ENCODE results near the gene ATP6V1G1.
A peak's percentile ranks its signal among the peaks of the same experiment; 100 is the strongest.

Gene ATP6V1G1

DNA sequence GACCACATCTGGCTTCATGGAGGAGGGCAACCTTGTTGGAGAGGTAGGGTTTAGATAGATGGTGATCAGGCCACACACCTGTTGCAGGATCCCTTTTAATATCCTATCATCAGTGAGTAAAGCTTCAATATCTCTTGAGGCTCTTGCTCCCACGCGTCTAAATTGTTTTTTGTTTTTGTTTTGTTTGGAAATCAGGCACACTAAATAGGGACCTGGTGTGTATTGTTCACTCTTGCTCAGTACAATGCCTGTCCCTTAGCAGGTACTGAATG is 20.9 kb downstream of the ATP6V1G1 start:
- DNase-seq, result no peak
- H3K36me3 ChIP-seq (ENCODE audit: control insufficient read depth, insufficient read depth, low read length), result no peaks in the 10 kb centered on the region
- no peak overlapping the region for H3K4me3 ChIP-seq (ENCODE audit: insufficient read depth, low read depth, low read length, poor library complexity, severe bottlenecking)
- H3K27ac ChIP-seq (ENCODE audit: insufficient read depth, low read length, poor library complexity, severe bottlenecking), result no peak overlapping the region
- H3K27me3 ChIP-seq (replicated peaks; ENCODE audit: control insufficient read depth, insufficient read depth, low read length, poor library complexity, severe bottlenecking), result no peaks in the 10 kb centered on the region
- peaks cover 14% of the 10 kb centered on the region for H3K4me1 ChIP-seq (ENCODE audit: control insufficient read depth, insufficient read depth, low read length, poor library complexity, severe bottlenecking)
- H3K9me3 ChIP-seq (ENCODE audit: control insufficient read depth, low read length), result no peaks in the 10 kb centered on the region

DNA sequence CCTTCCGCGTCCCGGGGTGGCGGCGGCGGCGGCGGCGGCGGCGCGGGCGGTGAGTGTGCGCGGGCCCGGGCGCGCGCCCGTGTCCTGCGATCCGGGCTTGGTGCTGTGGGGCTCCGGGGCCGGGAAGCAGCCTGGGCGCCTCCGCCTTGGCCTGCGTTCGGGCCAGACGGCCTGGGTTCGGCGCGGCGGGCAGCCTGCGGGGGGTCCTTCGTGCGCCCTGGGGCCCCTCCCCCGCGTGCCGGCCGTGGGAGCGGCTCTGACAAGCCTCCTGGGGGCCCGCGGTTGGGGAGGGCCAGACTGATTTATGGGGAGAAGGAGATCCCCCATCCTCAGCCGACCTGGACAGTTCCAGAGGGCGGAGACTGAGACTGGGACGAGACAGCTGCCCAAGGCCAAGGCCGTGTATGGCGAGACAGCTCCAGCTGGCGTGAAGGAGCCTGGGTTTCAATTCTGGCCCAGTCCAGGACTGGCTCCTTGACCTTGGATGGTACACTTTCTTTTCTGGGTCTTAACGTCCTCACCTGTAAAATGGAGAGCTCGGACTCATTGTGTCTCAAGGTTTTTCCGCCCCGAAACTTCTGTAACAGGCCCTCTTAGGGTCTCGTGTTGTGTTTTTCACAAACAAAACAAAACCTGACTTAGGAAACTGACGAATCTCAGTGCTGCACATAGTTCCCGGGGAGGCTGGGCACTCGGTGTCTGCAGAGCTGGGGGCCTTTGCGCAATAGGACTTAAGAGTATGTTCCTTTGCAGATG is 24.1 kb downstream of the ATP6V1G1 start:
- peaks cover 14% of the 10 kb centered on the region for H3K4me1 ChIP-seq (ENCODE audit: control insufficient read depth, insufficient read depth, low read length, poor library complexity, severe bottlenecking)
- H3K36me3 ChIP-seq (ENCODE audit: control insufficient read depth, insufficient read depth, low read length), result no peaks in the 10 kb centered on the region
- H3K27me3 ChIP-seq (replicated peaks; ENCODE audit: control insufficient read depth, insufficient read depth, low read length, poor library complexity, severe bottlenecking), result no peaks in the 10 kb centered on the region
- DNase-seq, result no peak
- H3K9me3 ChIP-seq (ENCODE audit: control insufficient read depth, low read length), result no peaks in the 10 kb centered on the region
- H3K27ac ChIP-seq (ENCODE audit: insufficient read depth, low read length, poor library complexity, severe bottlenecking), result peak overlapping the region; percentile 72
- H3K4me3 ChIP-seq (ENCODE audit: insufficient read depth, low read depth, low read length, poor library complexity, severe bottlenecking), result peak overlapping the region; percentile 73

DNA sequence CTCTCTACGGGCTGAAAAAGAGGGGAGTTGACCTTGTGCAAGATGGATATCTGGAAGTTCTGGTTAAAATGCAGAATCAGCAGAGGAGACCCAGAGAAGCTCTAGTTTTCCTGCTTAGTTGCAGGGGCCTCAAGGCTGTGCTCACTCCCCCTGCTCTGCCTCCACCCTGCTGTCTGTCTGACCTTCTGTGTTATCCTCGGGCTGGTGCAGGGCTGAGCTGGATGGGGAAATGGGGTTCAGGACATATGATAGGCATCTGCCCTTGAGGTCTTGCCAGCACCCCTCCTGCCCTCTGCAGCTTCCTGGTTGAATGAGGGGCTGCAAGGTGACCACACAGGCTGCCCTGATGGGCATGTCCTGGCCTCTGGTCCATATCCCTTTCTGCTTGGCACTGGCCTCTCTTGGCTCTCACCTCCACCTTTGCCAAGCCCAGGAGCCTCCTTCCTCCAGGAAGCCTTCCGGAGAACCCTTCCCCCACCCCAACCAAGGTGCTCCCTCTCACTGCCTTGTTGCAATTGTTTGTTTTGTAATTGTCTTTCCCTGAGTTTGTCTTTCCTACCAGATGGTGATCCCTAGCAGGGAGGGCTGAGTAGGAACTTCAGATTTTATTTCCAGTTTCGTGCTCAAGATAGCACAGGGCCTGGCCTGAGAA is 24.8 kb downstream of the ATP6V1G1 start:
- H3K27ac ChIP-seq (ENCODE audit: insufficient read depth, low read length, poor library complexity, severe bottlenecking), result peak overlapping the region; percentile 72
- peak overlapping the region; percentile 73 for H3K4me3 ChIP-seq (ENCODE audit: insufficient read depth, low read depth, low read length, poor library complexity, severe bottlenecking)
- DNase-seq, result no peak
- H3K9me3 ChIP-seq (ENCODE audit: control insufficient read depth, low read length), result no peaks in the 10 kb centered on the region
- H3K36me3 ChIP-seq (ENCODE audit: control insufficient read depth, insufficient read depth, low read length), result no peaks in the 10 kb centered on the region
- H3K27me3 ChIP-seq (replicated peaks; ENCODE audit: control insufficient read depth, insufficient read depth, low read length, poor library complexity, severe bottlenecking), result no peaks in the 10 kb centered on the region
- peaks cover 14% of the 10 kb centered on the region for H3K4me1 ChIP-seq (ENCODE audit: control insufficient read depth, insufficient read depth, low read length, poor library complexity, severe bottlenecking)

DNA sequence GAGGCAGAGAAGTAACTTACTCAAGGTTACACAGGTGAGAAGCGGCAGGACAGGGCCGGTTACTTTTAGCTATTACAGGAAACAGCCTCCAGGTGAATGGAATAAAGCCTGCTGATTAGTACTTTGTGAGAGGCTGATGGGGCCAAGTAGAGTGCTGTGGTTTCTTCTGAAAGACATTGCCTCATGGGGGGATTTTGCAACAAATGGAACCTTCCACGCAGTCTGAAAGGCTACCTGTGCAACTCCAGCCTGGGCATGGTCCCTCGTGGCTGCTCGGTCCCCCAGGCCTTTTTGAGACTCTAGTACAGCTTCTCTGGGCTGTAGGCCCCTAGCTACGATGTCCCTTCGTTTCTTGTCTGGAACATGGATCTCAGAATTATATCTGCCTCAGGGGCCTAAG is 25.5 kb downstream of the ATP6V1G1 start:
- Histone ChIP-seq H3K9me3 (ENCODE audit: control insufficient read depth, low read length) (no peaks in the 10 kb centered on the region), H3K27me3 (replicated peaks; ENCODE audit: control insufficient read depth, insufficient read depth, low read length, poor library complexity, severe bottlenecking) (no peaks in the 10 kb centered on the region), H3K4me3 (ENCODE audit: insufficient read depth, low read depth, low read length, poor library complexity, severe bottlenecking) (no peak overlapping the region), H3K27ac (ENCODE audit: insufficient read depth, low read length, poor library complexity, severe bottlenecking) (no peak overlapping the region), H3K36me3 (ENCODE audit: control insufficient read depth, insufficient read depth, low read length) (no peaks in the 10 kb centered on the region), H3K4me1 (ENCODE audit: control insufficient read depth, insufficient read depth, low read length, poor library complexity, severe bottlenecking) (peaks cover 14% of the 10 kb centered on the region)
- DNase-seq, result no peak

DNA sequence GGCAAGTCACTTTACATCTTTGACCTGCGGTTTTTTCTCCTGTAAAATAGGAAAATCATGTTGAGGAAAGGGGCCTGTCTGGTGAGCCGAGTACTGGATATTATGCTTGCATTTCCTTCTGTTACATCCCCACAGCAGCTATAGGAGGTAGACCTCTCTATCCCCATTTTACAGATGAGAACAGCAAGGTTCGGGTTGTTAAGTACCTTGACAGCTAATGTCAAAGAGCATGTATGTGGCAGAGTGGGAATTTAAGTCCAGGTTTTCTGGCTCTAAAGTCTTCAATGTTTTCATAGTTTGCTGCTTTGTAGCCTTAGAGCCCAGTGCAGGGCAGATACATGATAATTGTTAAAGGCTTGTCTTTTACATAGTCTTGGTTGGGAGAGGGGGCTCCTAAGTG is 26.4 kb downstream of the ATP6V1G1 start:
- no peak for DNase-seq
- no peak overlapping the region for H3K4me3 ChIP-seq (ENCODE audit: insufficient read depth, low read depth, low read length, poor library complexity, severe bottlenecking)
- no peak overlapping the region for H3K27ac ChIP-seq (ENCODE audit: insufficient read depth, low read length, poor library complexity, severe bottlenecking)
- no peaks in the 10 kb centered on the region for H3K27me3 ChIP-seq (replicated peaks; ENCODE audit: control insufficient read depth, insufficient read depth, low read length, poor library complexity, severe bottlenecking)
- no peaks in the 10 kb centered on the region for H3K9me3 ChIP-seq (ENCODE audit: control insufficient read depth, low read length)
- peaks cover 14% of the 10 kb centered on the region for H3K4me1 ChIP-seq (ENCODE audit: control insufficient read depth, insufficient read depth, low read length, poor library complexity, severe bottlenecking)
- H3K36me3 ChIP-seq (ENCODE audit: control insufficient read depth, insufficient read depth, low read length), result no peaks in the 10 kb centered on the region

DNA sequence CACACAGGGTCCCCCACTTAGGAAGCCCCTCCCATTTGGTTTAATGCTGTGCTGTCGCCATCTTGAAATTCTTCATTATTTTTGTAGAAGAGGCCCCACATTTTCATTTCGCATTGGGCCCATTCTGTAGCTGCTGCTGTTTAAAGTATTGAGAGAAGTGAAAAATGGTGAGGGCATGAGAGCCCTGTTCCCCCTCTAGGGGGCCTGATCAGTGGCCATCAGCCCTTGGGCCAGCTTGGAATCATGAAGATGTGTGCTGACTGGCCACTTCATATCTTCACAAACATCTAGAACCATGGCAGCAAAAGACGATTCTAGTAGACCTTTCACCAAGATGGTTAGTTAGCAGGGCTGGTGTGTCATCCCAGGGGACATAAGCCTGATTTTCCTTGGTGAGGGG is 26.8 kb downstream of the ATP6V1G1 start:
- Histone ChIP-seq H3K4me3 (ENCODE audit: insufficient read depth, low read depth, low read length, poor library complexity, severe bottlenecking) (no peak overlapping the region), H3K27ac (ENCODE audit: insufficient read depth, low read length, poor library complexity, severe bottlenecking) (no peak overlapping the region), H3K27me3 (replicated peaks; ENCODE audit: control insufficient read depth, insufficient read depth, low read length, poor library complexity, severe bottlenecking) (no peaks in the 10 kb centered on the region), H3K36me3 (ENCODE audit: control insufficient read depth, insufficient read depth, low read length) (no peaks in the 10 kb centered on the region), H3K4me1 (ENCODE audit: control insufficient read depth, insufficient read depth, low read length, poor library complexity, severe bottlenecking) (peaks cover 14% of the 10 kb centered on the region), H3K9me3 (ENCODE audit: control insufficient read depth, low read length) (no peaks in the 10 kb centered on the region)
- DNase-seq, result no peak

DNA sequence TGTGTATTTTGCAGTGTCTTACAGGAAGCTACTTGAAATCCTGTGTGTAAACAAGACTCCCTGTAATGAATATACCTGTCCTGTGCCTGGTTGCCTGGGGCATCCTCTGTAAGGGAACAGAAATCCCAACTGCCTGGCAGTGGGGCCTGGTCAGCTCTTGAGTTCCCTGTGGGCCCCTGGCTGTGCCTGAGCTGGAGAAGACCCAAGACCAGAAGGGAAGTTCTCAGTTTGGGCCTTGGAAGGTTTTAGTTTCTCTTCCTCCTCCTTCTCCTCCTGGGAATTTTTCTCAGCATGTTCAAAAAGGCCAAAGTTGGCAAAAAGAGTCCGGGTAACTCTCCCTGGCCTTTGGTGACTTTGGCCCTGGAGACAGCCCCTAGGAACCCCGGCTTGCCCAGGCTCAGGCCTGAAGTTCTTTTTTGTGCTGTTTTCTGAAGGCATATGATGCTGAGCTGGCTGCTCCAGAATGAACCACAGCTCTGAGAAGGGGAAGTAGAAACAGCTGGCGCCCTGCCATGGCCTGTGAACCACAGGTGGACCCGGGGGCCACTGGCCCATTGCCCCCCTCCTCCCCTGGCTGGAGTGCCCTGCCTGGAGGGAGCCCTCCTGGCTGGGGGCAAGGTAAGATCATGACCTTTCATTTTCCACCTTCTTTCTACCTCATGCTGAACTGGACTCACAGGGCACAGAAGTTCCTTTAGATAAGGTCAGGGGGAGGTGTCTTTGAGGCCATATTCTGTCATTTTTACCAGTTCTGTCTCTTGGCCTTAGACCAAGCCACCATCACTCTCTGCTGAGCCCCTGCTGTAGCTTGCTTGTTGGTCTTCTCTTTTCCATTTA is 29.3 kb downstream of the ATP6V1G1 start:
- Histone ChIP-seq H3K4me3 (ENCODE audit: insufficient read depth, low read depth, low read length, poor library complexity, severe bottlenecking) (no peak overlapping the region), H3K27me3 (replicated peaks; ENCODE audit: control insufficient read depth, insufficient read depth, low read length, poor library complexity, severe bottlenecking) (no peaks in the 10 kb centered on the region), H3K4me1 (ENCODE audit: control insufficient read depth, insufficient read depth, low read length, poor library complexity, severe bottlenecking) (peaks cover 14% of the 10 kb centered on the region), H3K27ac (ENCODE audit: insufficient read depth, low read length, poor library complexity, severe bottlenecking) (no peak overlapping the region), H3K36me3 (ENCODE audit: control insufficient read depth, insufficient read depth, low read length) (no peaks in the 10 kb centered on the region), H3K9me3 (ENCODE audit: control insufficient read depth, low read length) (no peaks in the 10 kb centered on the region)
- DNase-seq, result no peak

DNA sequence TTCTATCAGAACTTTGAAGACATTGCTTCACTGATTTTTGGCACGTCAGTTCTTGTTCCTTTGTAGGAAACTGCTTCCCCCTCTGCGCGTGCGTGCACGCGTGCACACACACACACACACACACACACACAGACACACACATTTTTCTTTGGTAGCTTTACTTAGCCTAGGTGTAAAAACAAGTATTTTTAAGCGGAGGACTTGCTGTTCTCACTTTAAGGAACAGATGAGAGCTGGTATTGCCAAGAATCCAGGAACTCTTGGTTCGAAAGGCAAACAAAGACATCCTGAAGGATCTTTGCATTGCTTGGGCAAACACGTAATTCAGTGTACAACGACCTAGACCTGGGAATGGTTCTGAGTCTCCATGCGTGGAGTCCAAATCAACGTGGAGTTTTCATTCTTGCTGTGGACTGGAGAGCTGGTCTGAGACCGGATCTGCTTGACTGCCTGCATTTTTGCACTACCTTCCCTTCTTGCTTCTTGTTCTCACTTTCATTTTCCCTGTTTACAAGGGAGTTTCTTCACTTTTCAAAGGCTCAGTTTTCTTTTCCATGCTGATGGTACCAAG is 31.7 kb downstream of the ATP6V1G1 start:
- H3K27me3 ChIP-seq (replicated peaks; ENCODE audit: control insufficient read depth, insufficient read depth, low read length, poor library complexity, severe bottlenecking), result no peaks in the 10 kb centered on the region
- H3K4me1 ChIP-seq (ENCODE audit: control insufficient read depth, insufficient read depth, low read length, poor library complexity, severe bottlenecking), result no peaks in the 10 kb centered on the region
- H3K4me3 ChIP-seq (ENCODE audit: insufficient read depth, low read depth, low read length, poor library complexity, severe bottlenecking), result no peak overlapping the region
- DNase-seq, result no peak
- H3K27ac ChIP-seq (ENCODE audit: insufficient read depth, low read length, poor library complexity, severe bottlenecking), result no peak overlapping the region
- peaks cover 7% of the 10 kb centered on the region for H3K36me3 ChIP-seq (ENCODE audit: control insufficient read depth, insufficient read depth, low read length)
- no peaks in the 10 kb centered on the region for H3K9me3 ChIP-seq (ENCODE audit: control insufficient read depth, low read length)

DNA sequence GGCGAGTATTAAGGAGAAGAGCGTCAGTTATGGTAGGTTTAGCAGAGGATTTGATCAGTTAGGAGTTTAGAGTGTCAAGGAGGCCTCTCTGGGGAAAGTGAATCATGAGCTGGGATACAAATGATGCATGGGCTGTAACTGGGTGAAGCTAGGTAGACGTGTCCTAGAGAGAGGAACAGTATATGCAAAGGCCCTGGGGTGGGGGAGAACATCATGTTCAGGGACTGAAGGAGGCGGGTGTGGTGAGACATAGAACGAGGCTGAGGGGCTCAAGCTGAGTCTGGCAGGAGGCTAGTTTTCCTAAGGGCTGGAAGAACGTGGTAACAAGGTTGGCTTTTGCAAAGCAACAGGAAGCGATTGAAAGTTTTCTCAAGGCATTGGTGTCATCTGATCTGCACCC is 34.0 kb downstream of the ATP6V1G1 start:
- Histone ChIP-seq H3K27ac (ENCODE audit: insufficient read depth, low read length, poor library complexity, severe bottlenecking) (no peak overlapping the region), H3K27me3 (replicated peaks; ENCODE audit: control insufficient read depth, insufficient read depth, low read length, poor library complexity, severe bottlenecking) (no peaks in the 10 kb centered on the region), H3K4me3 (ENCODE audit: insufficient read depth, low read depth, low read length, poor library complexity, severe bottlenecking) (no peak overlapping the region), H3K4me1 (ENCODE audit: control insufficient read depth, insufficient read depth, low read length, poor library complexity, severe bottlenecking) (no peaks in the 10 kb centered on the region), H3K36me3 (ENCODE audit: control insufficient read depth, insufficient read depth, low read length) (peaks cover 7% of the 10 kb centered on the region), H3K9me3 (ENCODE audit: control insufficient read depth, low read length) (no peaks in the 10 kb centered on the region)
- DNase-seq, result no peak
